Esophagus (tissue), 2 donors: ENCODE measurements around the gene CCNA1. TPM values are rescaled to one million over a fixed set of nuclear protein-coding genes. Genes with fewer than 3 reads are reported as not detected.
A peak's percentile ranks its signal among the peaks of the same experiment; 100 is the strongest.

ENCODE experiments used
- H3K27ac ChIP-seq, 2 donors: one replicate each; pipeline ENCODE4 v1.5.1; 2013; ENCODE audit warnings: low read depth in 2 of 2, mild to moderate bottlenecking in 2 of 2, inconsistent platforms in 1 of 2, low read length in 1 of 2, moderate library complexity in 1 of 2
- H3K27me3 ChIP-seq, 2 donors: one replicate each; pipeline ENCODE4 v1.6.1; 2013; ENCODE audit warnings: low read length in 2 of 2, control low read depth in 1 of 2, mild to moderate bottlenecking in 1 of 2; ENCODE audit not compliant: insufficient read depth in 2 of 2, control insufficient read depth in 1 of 2
- H3K36me3 ChIP-seq, 2 donors: one replicate each; pipeline ENCODE4 v1.6.1; 2013; ENCODE audit warnings: low read length in 1 of 2; ENCODE audit not compliant: control insufficient read depth in 2 of 2, insufficient read depth in 2 of 2
- H3K4me1 ChIP-seq, 2 donors: one replicate each; pipeline ENCODE4 v1.6.1; 2013; ENCODE audit warnings: low read length in 1 of 2; ENCODE audit not compliant: control insufficient read depth in 2 of 2, insufficient read depth in 2 of 2
- H3K4me3 ChIP-seq, 2 donors: one replicate each; pipeline ENCODE4 v1.5.1; 2013; ENCODE audit warnings: low read length in 2 of 2, mild to moderate bottlenecking in 2 of 2, low read depth in 1 of 2, moderate library complexity in 1 of 2
- H3K9me3 ChIP-seq, 2 donors: one replicate each; pipeline ENCODE4 v1.6.1; 2013; ENCODE audit warnings: mild to moderate bottlenecking in 2 of 2, low read depth in 1 of 2, low read length in 1 of 2, moderate library complexity in 1 of 2; ENCODE audit not compliant: control insufficient read depth in 2 of 2, insufficient read depth in 1 of 2
- WGBS, 2 donors: extraction: QIAGEN DNeasy Blood & Tissue Kit; methylation state at CpG; one replicate each; pipeline ENCODE4 v1.1.7; 2013; 5-methylcytosine and 5-hydroxymethylcytosine counted together
- polyA plus RNA-seq, 2 donors: library from polyadenylated mRNA; stranded (reverse); fragments of 200-250 nt; gene quantifications; one replicate each; pipeline ENCODE4 v1.2.3, GENCODE V29; 2013
- donor health status: healthy with polysubstance abuse.
- donor health status: Bipolar disorder and iron deficiency.

The CCNA1 gene
- under 1 TPM; 0.04 to 0.18 TPM for polyA plus RNA-seq

DNA sequence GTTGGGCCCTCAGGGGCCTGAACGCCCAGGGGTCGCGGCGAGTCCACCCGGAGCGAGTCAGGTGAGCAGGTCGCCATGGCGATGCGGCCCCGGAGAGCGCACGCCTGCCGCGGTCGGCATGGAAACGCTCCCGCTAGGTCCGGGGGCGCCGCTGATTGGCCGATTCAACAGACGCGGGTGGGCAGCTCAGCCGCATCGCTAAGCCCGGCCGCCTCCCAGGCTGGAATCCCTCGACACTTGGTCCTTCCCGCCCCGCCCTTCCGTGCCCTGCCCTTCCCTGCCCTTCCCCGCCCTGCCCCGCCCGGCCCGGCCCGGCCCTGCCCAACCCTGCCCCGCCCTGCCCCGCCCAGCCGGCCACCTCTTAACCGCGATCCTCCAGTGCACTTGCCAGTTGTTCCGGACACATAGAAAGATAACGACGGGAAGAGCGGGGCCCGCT lies at the start of gene CCNA1:
Gene CCNA1 (plus strand): TSS at position 390 of the 439 bp plus-strand sequence. CDS start 562 bp downstream, outside the sequence.
- Histone ChIP-seq H3K4me3 (peak within 1 kb of the TSS; percentile 27 to 42), H3K27me3 (peaks cover 6 to 17% of the 10 kb centered on the region in 2 donors), H3K4me1 (peaks cover 7 to 10% of the 10 kb centered on the region in 2 donors), H3K9me3 (peaks cover 0 to 5% of the 10 kb centered on the region in 2 donors), H3K27ac (no peak within 1 kb of the TSS), H3K36me3 (no peaks in the 10 kb centered on the region)
- WGBS, 2 donors: 0 to 2% methylated on average over 20 to 46 of the region's 46 CpGs

DNA sequence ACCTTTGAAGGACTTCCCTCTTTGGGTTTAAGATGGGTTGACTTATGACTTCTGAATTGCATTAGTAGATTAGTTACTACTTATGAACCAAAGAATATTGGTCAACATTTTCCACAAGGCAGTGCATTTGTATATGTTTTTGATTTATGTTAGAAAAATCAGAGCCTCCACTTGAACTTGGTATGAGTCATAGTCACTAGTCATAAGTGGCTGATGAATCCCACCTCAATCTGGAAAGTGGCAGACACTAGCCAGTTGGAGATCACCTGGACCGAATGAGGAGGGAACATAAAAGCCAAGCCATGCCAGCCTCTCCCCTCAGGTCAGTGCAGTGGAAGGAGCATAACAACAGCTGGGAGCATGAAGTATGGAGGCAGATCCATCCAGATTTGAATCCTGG lies 46.8 kb upstream of the CCNA1 start:
- Histone ChIP-seq H3K36me3 (no peaks in the 10 kb centered on the region), H3K4me1 (no peaks in the 10 kb centered on the region), H3K27me3 (no peaks in the 10 kb centered on the region), H3K4me3 (no peak overlapping the region), H3K27ac (no peak overlapping the region), H3K9me3 (no peaks in the 10 kb centered on the region)
- 65% methylated on average over 1 of the region's 1 CpG for WGBS, 2 donors

DNA sequence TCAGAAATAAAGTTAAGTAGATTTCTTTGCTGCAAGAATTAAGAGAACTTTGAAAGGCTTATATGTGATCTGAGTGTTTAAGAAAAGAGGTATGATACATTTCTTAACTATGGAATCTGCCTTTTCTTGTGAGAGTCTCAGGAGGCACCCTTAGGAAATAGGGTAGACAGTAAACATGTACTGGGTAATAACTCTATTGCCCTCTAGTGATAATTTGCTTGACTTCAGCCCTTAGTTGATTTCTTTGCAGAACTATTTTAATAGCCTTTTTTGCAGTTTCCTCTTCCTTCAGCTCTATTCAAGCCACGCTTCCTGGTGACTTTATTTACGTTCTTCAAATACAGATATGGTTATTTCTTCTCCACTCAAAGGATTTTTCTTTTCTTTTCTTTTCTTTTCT lies 37.0 kb upstream of the CCNA1 start:
- no peak overlapping the region for H3K4me3 ChIP-seq
- no peaks in the 10 kb centered on the region for H3K36me3 ChIP-seq
- WGBS, 2 donors: 28 to 46% methylated on average over 2 of the region's 2 CpGs
- no peak overlapping the region for H3K27ac ChIP-seq
- H3K27me3 ChIP-seq: no peaks in the 10 kb centered on the region
- H3K4me1 ChIP-seq: no peaks in the 10 kb centered on the region
- H3K9me3 ChIP-seq: no peaks in the 10 kb centered on the region

DNA sequence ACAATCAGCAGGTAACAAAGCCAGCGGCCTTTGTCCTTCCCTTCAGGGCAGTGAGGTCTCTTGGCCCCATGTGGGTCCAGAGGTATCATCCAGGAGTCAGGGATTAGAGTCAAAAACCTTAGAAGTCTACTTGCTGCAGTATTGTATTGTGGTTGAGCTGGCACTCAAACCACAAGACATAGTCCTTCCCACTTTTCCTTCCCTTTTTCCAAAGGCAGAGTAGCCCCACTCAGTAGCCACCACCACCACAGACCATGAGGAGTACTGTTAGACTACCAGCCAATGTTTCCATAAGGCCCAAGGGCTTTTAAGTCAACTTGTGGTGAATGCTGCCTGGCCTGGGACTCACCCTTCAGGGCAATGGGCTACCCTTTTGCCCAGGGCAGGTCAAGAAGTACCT lies 27.1 kb upstream of the CCNA1 start:
- Histone ChIP-seq H3K36me3 (no peaks in the 10 kb centered on the region), H3K4me1 (no peaks in the 10 kb centered on the region), H3K9me3 (no peaks in the 10 kb centered on the region), H3K27me3 (no peaks in the 10 kb centered on the region), H3K4me3 (no peak overlapping the region), H3K27ac (no peak overlapping the region)
- 87 to 93% methylated on average over 1 of the region's 1 CpG for WGBS, 2 donors

DNA sequence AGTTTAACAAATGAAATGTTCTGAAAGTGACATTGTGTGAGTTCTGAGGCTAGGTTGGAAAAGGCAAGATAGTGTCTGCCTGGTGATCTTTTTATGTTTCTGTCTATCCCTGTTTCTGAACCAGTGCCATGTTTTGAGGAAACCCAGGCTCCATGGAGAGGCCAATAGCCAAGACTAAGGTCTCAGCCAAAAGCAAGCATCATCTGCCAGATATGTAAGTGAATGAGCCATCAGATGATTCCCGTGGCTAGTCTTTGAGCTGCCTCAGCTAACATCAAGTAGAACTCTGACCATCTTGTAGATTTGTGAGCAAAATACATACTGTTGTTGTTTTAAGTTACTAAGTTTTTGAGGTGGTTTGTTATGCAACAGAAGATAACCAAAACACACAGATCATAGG lies 19.6 kb upstream of the CCNA1 start:
- Histone ChIP-seq H3K4me3 (no peak overlapping the region), H3K9me3 (no peaks in the 10 kb centered on the region), H3K36me3 (no peaks in the 10 kb centered on the region), H3K4me1 (no peaks in the 10 kb centered on the region), H3K27me3 (no peaks in the 10 kb centered on the region), H3K27ac (no peak overlapping the region)
- 58 to 65% methylated on average over 1 of the region's 1 CpG for WGBS, 2 donors

DNA sequence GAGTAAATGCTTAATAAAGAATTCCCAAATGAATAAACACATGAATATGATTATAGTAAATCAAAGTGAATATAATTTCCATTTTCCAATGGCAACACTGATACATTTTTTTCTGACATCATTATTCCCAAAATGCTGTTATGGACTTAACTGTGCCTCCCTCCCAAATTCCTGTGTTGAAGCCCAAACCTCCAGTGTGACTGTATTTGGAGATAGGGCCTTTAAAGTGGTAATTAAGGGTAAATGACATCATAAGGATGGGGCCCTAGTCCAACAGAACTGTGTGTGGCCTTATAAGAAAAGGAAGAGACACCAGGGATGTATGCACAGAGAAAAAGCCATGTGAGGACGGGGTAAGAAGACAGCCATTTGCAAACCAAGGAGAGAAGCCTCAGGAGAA lies 19.1 kb upstream of the CCNA1 start:
- no peak overlapping the region for H3K27ac ChIP-seq
- no peaks in the 10 kb centered on the region for H3K27me3 ChIP-seq
- H3K36me3 ChIP-seq: no peaks in the 10 kb centered on the region
- no peak overlapping the region for H3K4me3 ChIP-seq
- H3K4me1 ChIP-seq: no peaks in the 10 kb centered on the region
- no peaks in the 10 kb centered on the region for H3K9me3 ChIP-seq
- WGBS, 2 donors: 79% methylated on average over 1 of the region's 1 CpG

DNA sequence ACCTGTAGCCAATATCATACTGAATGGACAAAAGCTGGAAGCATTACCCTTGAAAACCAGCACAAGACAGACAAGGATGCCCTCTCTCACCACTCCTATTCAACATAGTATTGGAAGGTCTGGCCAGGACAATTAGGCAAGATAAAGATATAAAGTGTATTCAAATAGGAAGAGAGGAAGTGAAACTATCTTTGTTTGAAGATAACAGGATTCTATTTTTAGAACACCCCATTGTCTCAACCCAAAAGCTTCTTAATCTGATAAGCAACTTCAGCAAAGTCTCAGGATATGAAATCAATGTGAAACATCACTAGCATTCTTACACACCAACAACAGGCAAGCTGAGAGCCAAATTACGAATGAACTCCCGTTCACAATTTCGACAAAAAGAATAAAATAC lies 17.8 kb upstream of the CCNA1 start:
- no peaks in the 10 kb centered on the region for H3K9me3 ChIP-seq
- 85 to 88% methylated on average over 3 of the region's 3 CpGs for WGBS, 2 donors

DNA sequence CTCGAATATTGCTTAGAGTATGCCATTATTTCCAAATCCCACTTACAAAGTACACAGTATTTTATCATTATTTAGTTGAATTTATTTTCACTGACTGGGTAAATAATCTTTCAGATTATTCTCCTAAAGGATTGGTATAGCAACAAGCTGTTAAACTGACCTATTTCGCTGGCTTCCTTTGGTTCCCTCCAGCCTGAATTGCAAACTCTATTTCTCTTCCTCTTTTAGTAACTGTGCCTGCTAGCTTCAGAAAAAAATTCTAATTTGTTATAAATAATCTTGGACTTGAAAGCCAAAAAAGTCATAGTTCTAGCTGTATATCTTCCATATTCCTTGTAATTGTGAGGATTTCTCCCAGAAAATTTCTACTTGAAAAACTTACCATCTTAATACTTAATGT lies 15.0 kb upstream of the CCNA1 start:
- Histone ChIP-seq H3K9me3 (no peaks in the 10 kb centered on the region), H3K4me1 (no peaks in the 10 kb centered on the region), H3K27ac (no peak overlapping the region), H3K4me3 (no peak overlapping the region), H3K27me3 (no peaks in the 10 kb centered on the region), H3K36me3 (no peaks in the 10 kb centered on the region)
- 50 to 68% methylated on average over 2 of the region's 2 CpGs for WGBS, 2 donors

More for the DNA sequence above, 17.8 kb upstream of the CCNA1 start:
- Histone ChIP-seq H3K4me3 (no peak overlapping the region), H3K27me3 (no peaks in the 10 kb centered on the region), H3K4me1 (no peaks in the 10 kb centered on the region), H3K27ac (no peak overlapping the region), H3K36me3 (no peaks in the 10 kb centered on the region)

DNA sequence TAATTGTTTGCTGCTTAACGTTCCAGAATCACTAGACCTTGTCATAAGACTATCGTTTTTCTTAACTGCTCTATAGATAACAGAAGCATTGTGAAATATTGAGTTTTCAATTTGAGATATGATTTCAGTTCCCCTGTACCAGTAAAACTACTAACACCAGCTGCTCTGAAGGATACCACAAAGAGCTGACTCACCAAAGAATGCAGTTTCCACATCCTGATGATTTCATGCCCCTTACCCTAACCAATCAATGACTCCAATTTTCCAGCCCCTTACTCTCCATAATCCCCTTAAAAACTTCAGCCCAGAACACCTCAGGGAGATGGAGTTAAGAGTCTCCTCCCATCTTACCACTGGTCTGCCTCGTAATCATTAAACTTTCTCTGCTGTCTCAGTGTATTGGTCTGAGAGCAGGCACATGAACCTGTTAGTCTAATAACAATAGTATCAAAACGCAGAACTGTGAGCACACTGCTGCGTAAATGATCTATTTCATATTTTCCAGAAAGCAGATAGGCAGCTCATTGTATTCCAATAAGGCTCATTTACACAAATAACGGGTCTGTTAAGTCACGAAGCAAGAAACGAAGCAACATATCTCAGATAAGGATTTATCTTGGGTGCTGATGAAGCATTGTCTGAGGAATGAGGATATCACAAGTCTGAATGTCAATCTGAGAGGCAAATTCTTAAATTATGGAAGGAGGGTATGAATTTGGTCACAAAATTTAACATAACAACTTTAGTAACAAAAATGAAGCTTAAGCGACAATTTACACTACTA lies 14.1 kb upstream of the CCNA1 start:
- 40 to 54% methylated on average over 9 of the region's 9 CpGs for WGBS, 2 donors
- no peak overlapping the region for H3K27ac ChIP-seq
- no peaks in the 10 kb centered on the region for H3K4me1 ChIP-seq
- no peak overlapping the region for H3K4me3 ChIP-seq
- H3K27me3 ChIP-seq: no peaks in the 10 kb centered on the region
- no peaks in the 10 kb centered on the region for H3K9me3 ChIP-seq
- H3K36me3 ChIP-seq: no peaks in the 10 kb centered on the region

DNA sequence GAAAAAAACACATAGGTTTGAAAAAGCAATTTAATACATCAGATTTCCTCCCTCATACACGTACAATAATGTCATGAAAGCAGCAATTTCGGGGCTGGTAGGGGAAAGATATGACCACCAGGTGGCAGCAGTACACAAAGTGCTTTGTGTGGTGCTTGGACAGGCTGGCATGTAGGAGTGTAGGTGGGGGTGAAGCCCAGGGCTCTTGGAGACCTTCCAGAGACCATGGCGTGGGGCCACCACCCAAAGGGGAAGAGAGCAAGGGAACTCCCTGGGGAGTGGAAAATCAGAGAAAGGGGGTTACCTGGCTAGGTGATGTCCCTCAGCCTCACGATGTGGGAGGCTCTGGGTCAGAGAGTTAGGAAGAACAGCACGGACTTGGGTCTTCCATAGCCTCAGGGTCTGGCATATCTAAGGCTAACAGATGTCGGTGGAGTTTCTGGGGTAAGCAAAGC lies 11.8 kb upstream of the CCNA1 start:
- WGBS, 2 donors: 21 to 28% methylated on average over 6 of the region's 6 CpGs
- Histone ChIP-seq H3K4me3 (no peak overlapping the region), H3K27ac (no peak overlapping the region), H3K4me1 (no peaks in the 10 kb centered on the region), H3K27me3 (no peaks in the 10 kb centered on the region), H3K36me3 (no peaks in the 10 kb centered on the region), H3K9me3 (no peaks in the 10 kb centered on the region)
